ENCODE results near the gene LHX6. TPM values are rescaled to one million over a fixed set of nuclear protein-coding genes. Genes with fewer than 3 reads are reported as not detected.

Gene LHX6
- polyA plus RNA-seq, 6 donors from 2014 or later: not detected

GRCh38 chr9:122226758-122227574 is 1.8 kb downstream of the LHX6 start:
- ATAC-seq (ENCODE audit: low read depth in 2 of 2): no peak
- H3K4me3 Mint-ChIP-seq: peak overlapping the region; percentile 29 to 78 (median 65)
- no peaks in the 10 kb centered on the region for H3K36me3 Mint-ChIP-seq
- H3K4me1 Mint-ChIP-seq: peaks cover 6 to 25% (median 8%) of the 10 kb centered on the region in 3 donors
- no peak for DNase-seq
- H3K27me3 Mint-ChIP-seq: peaks cover 55 to 61% (median 59%) of the 10 kb centered on the region in 3 donors
- peaks cover 0 to 2% (median 0%) of the 10 kb centered on the region in 7 donors for H3K9me3 Mint-ChIP-seq
- H3K27ac Mint-ChIP-seq: peak overlapping the region in 1 of 6 donors; percentile 28

- no peaks in the 10 kb centered on the region for H3K36me3 Mint-ChIP-seq
- H3K4me3 Mint-ChIP-seq: peak overlapping the region in 6 of 8 donors; percentile 20 to 78 (median 56)
- DNase-seq: no peak
- ATAC-seq (ENCODE audit: low read depth in 2 of 2): no peak
- no peak overlapping the region for H3K27ac Mint-ChIP-seq
- H3K4me1 Mint-ChIP-seq: peaks cover 6 to 25% (median 8%) of the 10 kb centered on the region in 3 donors
- peaks cover 57 to 68% (median 66%) of the 10 kb centered on the region in 3 donors for H3K27me3 Mint-ChIP-seq
- peaks cover 0 to 2% (median 0%) of the 10 kb centered on the region in 7 donors for H3K9me3 Mint-ChIP-seq
Measured at GRCh38 chr9:122226142-122226757, 2.5 kb downstream of the LHX6 start.

GRCh38 chr9:122225312-122226141 is 3.2 kb downstream of the LHX6 start:
- DNase-seq (no peak), ATAC-seq (ENCODE audit: low read depth in 2 of 2) (no peak)
- Mint-ChIP-seq H3K4me1 (peaks cover 7 to 27% (median 8%) of the 10 kb centered on the region in 3 donors), H3K27ac (no peak overlapping the region), H3K27me3 (peaks cover 61 to 75% (median 70%) of the 10 kb centered on the region in 3 donors), H3K4me3 (peak overlapping the region in 4 of 8 donors; percentile 19 to 53 (median 28)), H3K36me3 (no peaks in the 10 kb centered on the region), H3K9me3 (peaks cover 0 to 2% (median 0%) of the 10 kb centered on the region in 7 donors)

GRCh38 chr9:122223435-122223834 is 5.3 kb downstream of the LHX6 start:
- H3K27ac Mint-ChIP-seq: no peak overlapping the region
- H3K4me1 Mint-ChIP-seq: peaks cover 18 to 48% (median 26%) of the 10 kb centered on the region in 3 donors
- H3K27me3 Mint-ChIP-seq: peaks cover 82 to 94% (median 90%) of the 10 kb centered on the region in 3 donors
- peaks cover 0 to 5% (median 0%) of the 10 kb centered on the region in 7 donors for H3K9me3 Mint-ChIP-seq
- DNase-seq: no peak
- no peak for ATAC-seq (ENCODE audit: low read depth in 2 of 2)
- no peak overlapping the region for H3K4me3 Mint-ChIP-seq
- no peaks in the 10 kb centered on the region for H3K36me3 Mint-ChIP-seq

- peaks cover 23 to 47% (median 32%) of the 10 kb centered on the region in 3 donors for H3K4me1 Mint-ChIP-seq
- H3K27me3 Mint-ChIP-seq: peaks cover 83 to 97% (median 94%) of the 10 kb centered on the region in 3 donors
- H3K27ac Mint-ChIP-seq: no peak overlapping the region
- H3K4me3 Mint-ChIP-seq: no peak overlapping the region
- H3K9me3 Mint-ChIP-seq: peaks cover 0 to 5% (median 0%) of the 10 kb centered on the region in 7 donors
- no peak for DNase-seq
- no peak for ATAC-seq (ENCODE audit: low read depth in 2 of 2)
- no peaks in the 10 kb centered on the region for H3K36me3 Mint-ChIP-seq
Measured at GRCh38 chr9:122222791-122223190, 6.0 kb downstream of the LHX6 start.

- Mint-ChIP-seq H3K4me1 (peaks cover 19 to 43% (median 33%) of the 10 kb centered on the region in 3 donors), H3K27ac (no peak overlapping the region), H3K9me3 (peaks cover 0 to 5% (median 0%) of the 10 kb centered on the region in 7 donors), H3K36me3 (no peaks in the 10 kb centered on the region), H3K27me3 (peaks cover 86 to 96% (median 94%) of the 10 kb centered on the region in 3 donors), H3K4me3 (no peak overlapping the region)
- DNase-seq (no peak), ATAC-seq (ENCODE audit: low read depth in 2 of 2) (no peak)
Measured at GRCh38 chr9:122221183-122221811, 7.5 kb downstream of the LHX6 start.

- H3K4me3 Mint-ChIP-seq: no peak overlapping the region
- no peak for DNase-seq
- H3K9me3 Mint-ChIP-seq: peaks cover 0 to 5% (median 0%) of the 10 kb centered on the region in 7 donors
- H3K36me3 Mint-ChIP-seq: no peaks in the 10 kb centered on the region
- ATAC-seq (ENCODE audit: low read depth in 2 of 2): no peak
- H3K27ac Mint-ChIP-seq: no peak overlapping the region
- peaks cover 19 to 40% (median 33%) of the 10 kb centered on the region in 3 donors for H3K4me1 Mint-ChIP-seq
- peaks cover 90 to 96% (median 96%) of the 10 kb centered on the region in 3 donors for H3K27me3 Mint-ChIP-seq
Measured at GRCh38 chr9:122220673-122221182, 8.0 kb downstream of the LHX6 start.

GRCh38 chr9:122219856-122220672 is 8.7 kb downstream of the LHX6 start:
- Mint-ChIP-seq H3K27ac (no peak overlapping the region), H3K36me3 (no peaks in the 10 kb centered on the region)

GRCh38 chr9:122218935-122219855 is 9.6 kb downstream of the LHX6 start:
- peaks cover 92 to 96% (median 96%) of the 10 kb centered on the region in 3 donors for H3K27me3 Mint-ChIP-seq
- H3K36me3 Mint-ChIP-seq: no peaks in the 10 kb centered on the region
- ATAC-seq (ENCODE audit: low read depth in 2 of 2) (peak; percentile 21 to 24), DNase-seq (no peak)
- H3K27ac Mint-ChIP-seq: peak overlapping the region in 1 of 6 donors; percentile 75
- H3K4me3 Mint-ChIP-seq: peak overlapping the region; percentile 58 to 88 (median 82)
- peaks cover 19 to 42% (median 33%) of the 10 kb centered on the region in 3 donors for H3K4me1 Mint-ChIP-seq
- peaks cover 0 to 3% (median 0%) of the 10 kb centered on the region in 7 donors for H3K9me3 Mint-ChIP-seq

More at GRCh38 chr9:122219856-122220672, 8.7 kb downstream of the LHX6 start:
- peaks cover 93 to 96% (median 96%) of the 10 kb centered on the region in 3 donors for H3K27me3 Mint-ChIP-seq
- ATAC-seq (ENCODE audit: low read depth in 2 of 2): no peak
- peak overlapping the region in 7 of 8 donors; percentile 58 to 88 (median 79) for H3K4me3 Mint-ChIP-seq
- H3K4me1 Mint-ChIP-seq: peaks cover 19 to 38% (median 33%) of the 10 kb centered on the region in 3 donors
- DNase-seq: no peak
- H3K9me3 Mint-ChIP-seq: peaks cover 0 to 3% (median 0%) of the 10 kb centered on the region in 7 donors

GRCh38 chr9:122218071-122218934 is 10.5 kb downstream of the LHX6 start:
- ATAC-seq (ENCODE audit: low read depth in 2 of 2): no peak
- H3K4me3 Mint-ChIP-seq: peak overlapping the region; percentile 58 to 88 (median 80)
- no peaks in the 10 kb centered on the region for H3K36me3 Mint-ChIP-seq
- H3K27ac Mint-ChIP-seq: no peak overlapping the region
- H3K9me3 Mint-ChIP-seq: peaks cover 0 to 3% (median 0%) of the 10 kb centered on the region in 7 donors
- peaks cover 85 to 93% (median 91%) of the 10 kb centered on the region in 3 donors for H3K27me3 Mint-ChIP-seq
- peaks cover 22 to 43% (median 37%) of the 10 kb centered on the region in 3 donors for H3K4me1 Mint-ChIP-seq
- no peak for DNase-seq

All from naive B cell (primary cell).